SK-MEL-5 (cell line): ENCODE results near the gene FURIN. TPM values are rescaled to one million over a fixed set of nuclear protein-coding genes. Genes with fewer than 3 reads are reported as not detected.
A peak's percentile ranks its signal among the peaks of the same experiment; 100 is the strongest.
"Not testable (repeated sequence)": the region's sequence is repeated elsewhere in the genome, so short reads cannot be mapped to it uniquely, and the experiment has no call there.

Experiments
- DNase-seq: peaks from one replicate; pipeline ENCODE4 v3.0.0-alpha.2; 2016; ENCODE audit warnings: low read depth, low spot score
- in situ Hi-C: cut with HindIII; loops from 2 replicates; pipeline ENCODE4 v1.10.0; 2016; ENCODE audit warnings: low sequenced_read_pairs, high pct_unique_total_duplicates, low pct_unique_long_range_greater_than_20kb
- total RNA-seq: library from RNA; depleted of rRNA; stranded (reverse); fragments of >200 nt; shearing (Covaris generic); gene quantifications from 2 replicates; pipeline ENCODE4 v1.2.3, GENCODE V29; 2014

FURIN gene
- total RNA-seq, 1 experiment from 2014 or later: 38.3 TPM

DNA sequence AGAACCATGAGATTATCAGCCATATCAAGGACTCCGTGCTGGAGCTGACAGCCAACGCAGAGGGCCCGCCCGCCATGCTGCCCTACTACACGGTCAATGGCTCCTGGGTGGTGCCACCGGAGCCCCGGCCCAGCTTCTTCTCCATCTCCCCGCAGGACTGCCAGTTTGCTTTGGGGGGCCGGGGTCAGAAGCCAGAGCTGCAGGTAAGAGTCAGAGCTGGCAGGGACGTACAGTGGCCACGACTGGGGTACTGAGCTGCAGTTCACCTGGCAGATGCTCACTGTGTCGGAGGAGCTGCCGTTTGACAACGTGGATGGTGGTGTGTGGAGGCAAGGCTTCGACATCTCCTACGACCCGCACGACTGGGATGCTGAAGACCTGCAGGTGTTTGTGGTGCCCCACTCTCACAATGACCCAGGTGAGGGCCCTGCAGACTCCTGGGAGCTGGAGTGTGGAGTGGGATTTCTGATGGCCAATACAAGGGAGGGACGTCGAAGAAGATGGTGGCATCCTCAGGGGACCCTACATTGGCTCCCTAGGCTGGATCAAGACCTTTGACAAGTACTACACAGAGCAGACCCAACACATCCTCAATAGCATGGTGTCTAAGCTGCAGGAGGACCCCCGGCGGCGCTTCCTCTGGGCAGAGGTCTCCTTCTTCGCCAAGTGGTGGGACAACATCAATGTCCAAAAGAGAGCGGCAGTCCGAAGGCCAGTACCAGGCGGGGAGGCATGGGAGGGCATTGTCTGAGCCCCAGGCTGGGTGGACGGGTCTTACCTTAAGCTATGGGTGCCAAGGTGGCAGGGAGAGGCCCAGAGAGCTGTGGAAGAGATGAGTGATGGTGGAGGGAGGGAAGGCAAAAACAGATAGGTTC is 37.2 kb downstream of the FURIN start:
- DNase-seq: no peak
- in situ Hi-C loops: no loop called here

DNA sequence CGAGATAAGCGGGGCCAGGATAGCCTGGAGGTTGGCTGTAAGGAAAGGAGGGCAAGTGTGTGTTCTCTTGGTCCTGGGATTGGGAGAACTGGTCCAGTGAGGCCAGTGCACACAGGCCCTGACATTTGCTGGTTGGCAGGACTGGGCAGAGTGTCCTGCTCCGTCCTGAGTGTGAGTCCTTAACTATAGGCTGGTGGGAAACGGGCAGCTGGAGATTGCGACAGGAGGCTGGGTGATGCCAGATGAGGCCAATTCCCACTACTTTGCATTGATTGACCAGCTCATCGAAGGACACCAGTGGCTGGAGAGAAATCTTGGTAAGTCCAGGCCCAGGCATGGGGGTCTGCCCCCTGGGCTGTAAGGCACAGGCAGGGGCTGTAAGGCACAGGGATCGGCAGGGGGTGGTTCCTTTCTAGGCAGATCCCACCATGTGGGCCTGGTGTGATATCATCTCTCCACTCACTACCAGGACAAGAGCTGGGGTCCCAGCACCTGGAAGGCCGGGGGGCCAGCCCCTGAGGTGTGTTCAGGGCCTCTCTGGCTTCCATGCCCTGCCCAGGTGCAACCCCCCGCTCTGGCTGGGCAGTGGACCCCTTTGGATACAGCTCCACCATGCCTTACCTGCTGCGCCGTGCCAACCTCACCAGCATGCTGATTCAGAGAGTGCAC is 37.9 kb downstream of the FURIN start:
- DNase-seq: no peak
- in situ Hi-C loops: no loop called here

DNA sequence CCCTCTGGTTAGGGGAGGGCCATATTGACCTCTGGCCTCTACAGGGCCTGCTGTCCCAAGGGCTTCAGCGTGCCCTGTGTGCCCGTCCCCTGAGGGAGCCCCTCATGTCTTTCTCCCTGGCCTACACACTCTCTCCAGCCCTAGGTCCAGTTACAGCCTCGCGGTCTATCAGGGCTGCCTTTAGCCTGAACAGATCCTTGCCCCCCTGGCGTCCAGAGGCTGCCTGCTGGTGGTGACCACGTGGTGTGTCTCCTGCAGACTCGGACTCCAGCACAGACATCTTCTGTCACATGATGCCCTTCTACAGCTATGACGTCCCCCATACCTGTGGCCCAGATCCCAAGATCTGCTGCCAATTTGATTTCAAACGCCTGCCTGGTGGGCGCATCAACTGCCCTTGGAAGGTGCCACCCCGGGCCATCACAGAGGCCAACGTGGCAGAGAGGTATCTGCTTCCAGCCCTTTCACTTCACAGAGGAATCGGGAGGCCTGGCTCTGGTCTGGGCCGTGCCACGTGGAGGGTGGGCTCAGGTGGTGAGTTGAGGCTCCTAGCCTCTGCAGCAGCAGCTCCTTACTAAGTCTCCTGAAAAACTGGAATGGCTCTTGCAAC is 38.8 kb downstream of the FURIN start:
- in situ Hi-C loops: no loop called here
- no peak for DNase-seq

DNA sequence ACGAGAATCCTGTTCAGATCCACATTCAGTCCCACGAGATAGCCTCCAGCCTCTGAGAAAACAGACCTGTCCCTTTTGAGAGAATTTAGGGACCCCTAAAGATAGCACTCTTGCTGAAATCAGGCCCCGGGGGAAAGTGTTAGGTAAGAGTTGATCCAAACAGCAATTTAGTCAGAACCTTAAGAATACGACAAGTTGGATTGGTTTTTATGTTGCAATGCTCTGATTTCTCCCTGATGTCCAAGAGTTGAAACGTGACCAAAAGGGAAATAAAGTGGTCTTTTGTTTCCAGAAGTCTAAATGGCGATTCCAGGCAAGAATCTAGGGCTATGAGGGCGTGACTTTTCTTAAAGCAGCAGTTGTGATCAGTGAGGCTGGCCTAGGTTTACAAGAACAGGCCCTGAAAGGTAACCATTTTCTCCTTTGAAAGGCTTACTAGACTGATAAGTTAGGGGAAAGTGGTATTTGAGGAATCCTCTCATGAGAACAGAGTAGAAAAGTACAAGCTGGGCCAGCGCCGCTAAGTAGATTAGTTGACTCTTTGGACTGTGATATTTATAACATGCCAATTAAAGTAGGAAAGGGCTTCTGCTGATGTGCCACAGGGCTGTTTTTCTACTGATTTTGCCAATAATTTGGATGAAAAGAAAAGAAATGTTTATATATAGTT is 39.6 kb downstream of the FURIN start:
- peak; percentile 56 for DNase-seq
- in situ Hi-C loops: no loop called here

GRCh38 chr15:90909449-90909848 is 41.1 kb downstream of the FURIN start:
- DNase-seq, in situ Hi-C loops: not testable (repeated sequence)

- in situ Hi-C loops: no loop called here
- DNase-seq: no peak
These were observed 41.6 kb downstream of the FURIN start for GRCh38 chr15:90909976-90910375.

GRCh38 chr15:90910441-90911301 is 42.3 kb downstream of the FURIN start:
- DNase-seq: no peak
- in situ Hi-C loops: no loop called here

- DNase-seq: no peak
- in situ Hi-C loops: no loop called here
These were observed 42.9 kb downstream of the FURIN start for GRCh38 chr15:90911302-90911623.

- in situ Hi-C loops: no loop called here
- DNase-seq: no peak
These were observed 43.8 kb downstream of the FURIN start for GRCh38 chr15:90911906-90912769.

DNA sequence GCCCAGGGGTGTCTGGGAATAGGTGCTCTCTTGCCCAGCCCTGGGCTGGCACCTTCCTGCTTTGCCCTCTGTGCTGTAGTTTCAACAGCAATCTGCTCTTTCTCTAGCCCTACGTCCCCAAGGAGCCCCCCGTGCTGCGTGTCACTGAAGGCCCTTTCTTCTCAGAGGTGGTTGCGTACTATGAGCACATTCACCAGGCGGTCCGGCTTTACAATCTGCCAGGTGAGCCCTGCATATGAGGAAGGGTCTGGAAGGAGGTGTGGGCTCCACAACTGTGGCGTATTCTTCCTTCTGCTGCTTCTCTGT is 44.3 kb downstream of the FURIN start:
- in situ Hi-C loops: no loop called here
- no peak for DNase-seq

DNA sequence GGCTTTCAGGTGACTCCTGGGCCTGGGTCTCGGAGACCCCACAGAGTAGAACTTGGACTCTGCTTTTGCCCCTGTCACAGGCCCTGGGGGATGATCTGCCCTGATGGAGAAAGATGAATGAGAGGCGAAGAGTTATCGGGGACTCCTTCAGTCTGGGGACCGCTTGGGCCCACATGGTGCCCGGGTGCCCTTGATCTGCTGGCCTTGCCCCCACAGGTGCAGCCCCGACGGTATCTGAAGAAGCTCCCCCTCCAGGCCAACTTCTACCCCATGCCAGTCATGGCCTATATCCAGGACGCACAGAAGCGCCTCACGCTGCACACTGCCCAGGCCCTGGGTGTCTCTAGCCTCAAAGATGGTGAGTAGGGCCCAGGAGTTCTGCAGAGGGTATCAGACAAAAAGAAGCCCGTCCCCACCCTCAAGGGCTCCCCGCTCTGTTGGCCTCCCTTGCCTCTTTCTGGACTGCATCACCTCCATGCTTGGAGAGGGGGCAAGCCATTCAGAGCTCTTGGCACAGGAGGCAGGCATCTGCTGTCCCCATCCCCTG is 45.1 kb downstream of the FURIN start:
- in situ Hi-C loops: no loop called here
- no peak for DNase-seq

- in situ Hi-C loops: no loop called here
- no peak for DNase-seq
These were observed 46.1 kb downstream of the FURIN start for GRCh38 chr15:90914305-90915080.

GRCh38 chr15:90915216-90915807 is 46.9 kb downstream of the FURIN start:
- in situ Hi-C loops: no loop called here
- DNase-seq: no peak

- in situ Hi-C loops: no loop called here
- peak; percentile 22 for DNase-seq
These were observed 47.5 kb downstream of the FURIN start for GRCh38 chr15:90915808-90916440.

DNA sequence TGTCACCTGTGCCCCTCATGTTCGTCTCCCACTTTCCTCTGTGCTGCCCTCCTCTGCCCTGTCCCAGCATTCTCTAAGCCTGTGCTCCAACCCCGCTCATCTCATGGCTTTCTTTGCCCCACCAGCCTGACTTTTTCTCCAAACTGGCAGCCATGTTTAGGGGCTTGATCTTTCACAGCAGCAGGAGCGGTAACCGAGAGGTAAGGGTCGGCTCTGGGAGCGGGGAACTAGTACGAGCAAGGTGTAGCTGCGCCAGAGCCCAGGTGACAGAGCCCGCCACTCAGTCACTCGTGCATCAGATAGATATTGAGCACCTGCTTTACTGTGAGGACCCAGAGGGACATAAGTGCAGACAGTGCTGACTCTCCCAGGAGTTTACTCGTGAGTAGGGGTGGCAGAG is 48.1 kb downstream of the FURIN start:
- in situ Hi-C loops: no loop called here
- no peak for DNase-seq
